ENCODE results near the gene CD101. TPM values are rescaled to one million over a fixed set of nuclear protein-coding genes. Genes with fewer than 3 reads are reported as not detected.

The CD101 gene
- total RNA-seq, 1 donor from 2014 or later: 0.10 TPM

DNA sequence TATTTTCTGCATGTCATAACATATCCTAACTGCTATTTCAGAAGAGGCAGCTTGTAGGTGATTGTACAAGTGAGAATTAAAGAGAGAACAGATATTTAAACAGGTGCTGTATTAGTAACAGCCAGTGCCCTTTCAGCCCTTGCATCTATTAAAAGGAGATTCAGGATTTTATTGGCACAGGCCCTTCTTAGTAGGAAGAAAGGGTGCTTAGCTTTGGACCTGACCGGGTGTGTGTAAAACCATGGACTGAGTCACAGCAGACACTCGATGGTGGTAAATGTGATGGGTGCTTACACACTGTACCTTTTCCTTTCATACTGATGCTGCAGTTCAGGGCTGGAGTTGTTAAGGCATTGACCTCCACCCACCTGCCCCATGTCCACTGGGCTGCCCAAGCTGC, 12.7 kb upstream of the CD101 start:
- H3K9me3 Mint-ChIP-seq (ENCODE audit: unreplicated experiment): no peaks in the 10 kb centered on the region
- H3K27me3 Mint-ChIP-seq (ENCODE audit: unreplicated experiment): peaks cover 1% of the 10 kb centered on the region
- H3K4me3 Mint-ChIP-seq (ENCODE audit: unreplicated experiment): no peak overlapping the region
- no peak for TF ChIP-seq CTCF (IDR thresholded peaks at IDR 0.05; ENCODE audit: unreplicated experiment)
- H3K36me3 Mint-ChIP-seq (ENCODE audit: low read depth, unreplicated experiment): peaks cover 4% of the 10 kb centered on the region
- no peak overlapping the region for H3K27ac Mint-ChIP-seq (ENCODE audit: unreplicated experiment)
- DNase-seq (ENCODE audit: low spot score): no peak
- peaks cover 8% of the 10 kb centered on the region for H3K4me1 Mint-ChIP-seq (ENCODE audit: unreplicated experiment)

GRCh38 chr1:116989835-116990234, 11.7 kb upstream of the CD101 start:
- no peaks in the 10 kb centered on the region for H3K9me3 Mint-ChIP-seq (ENCODE audit: unreplicated experiment)
- H3K27ac Mint-ChIP-seq (ENCODE audit: unreplicated experiment): no peak overlapping the region
- no peak for TF ChIP-seq CTCF (IDR thresholded peaks at IDR 0.05; ENCODE audit: unreplicated experiment)
- peaks cover 1% of the 10 kb centered on the region for H3K27me3 Mint-ChIP-seq (ENCODE audit: unreplicated experiment)
- H3K4me1 Mint-ChIP-seq (ENCODE audit: unreplicated experiment): peaks cover 8% of the 10 kb centered on the region
- H3K4me3 Mint-ChIP-seq (ENCODE audit: unreplicated experiment): no peak overlapping the region
- no peak for DNase-seq (ENCODE audit: low spot score)
- H3K36me3 Mint-ChIP-seq (ENCODE audit: low read depth, unreplicated experiment): peaks cover 4% of the 10 kb centered on the region

DNA sequence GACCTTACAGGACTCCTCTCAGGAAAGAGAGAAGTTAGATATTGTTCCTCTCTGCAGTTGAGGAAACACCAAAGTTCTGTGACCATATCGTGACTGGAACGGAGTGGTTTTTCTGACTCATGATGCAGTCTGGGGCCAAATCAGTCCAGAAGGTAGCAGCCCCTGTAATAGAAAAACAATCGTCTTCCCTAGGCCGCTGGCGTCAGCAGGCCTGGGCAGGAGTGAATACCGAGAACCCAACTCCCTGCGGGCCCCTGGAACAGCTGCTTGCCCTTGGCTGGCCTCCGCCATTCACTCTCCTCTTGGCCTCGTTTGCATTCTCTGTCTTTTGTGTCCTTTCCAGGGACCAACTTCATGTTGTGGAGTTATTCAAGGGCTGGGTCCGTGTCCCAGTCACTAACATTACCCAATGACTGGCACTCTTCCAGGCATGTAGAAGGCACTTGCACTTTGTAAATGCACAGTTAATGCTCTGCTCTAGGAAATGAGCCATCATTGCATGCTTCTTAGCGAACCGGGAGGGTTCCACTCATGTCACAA, 10.9 kb upstream of the CD101 start:
- no peak for DNase-seq (ENCODE audit: low spot score)
- Mint-ChIP-seq H3K9me3 (ENCODE audit: unreplicated experiment) (peaks cover 5% of the 10 kb centered on the region), H3K4me3 (ENCODE audit: unreplicated experiment) (no peak overlapping the region), H3K27me3 (ENCODE audit: unreplicated experiment) (peaks cover 1% of the 10 kb centered on the region), H3K27ac (ENCODE audit: unreplicated experiment) (no peak overlapping the region), H3K4me1 (ENCODE audit: unreplicated experiment) (peaks cover 13% of the 10 kb centered on the region), H3K36me3 (ENCODE audit: low read depth, unreplicated experiment) (peaks cover 4% of the 10 kb centered on the region)
- no peak for TF ChIP-seq CTCF (IDR thresholded peaks at IDR 0.05; ENCODE audit: unreplicated experiment)

GRCh38 chr1:116991171-116991845, 10.3 kb upstream of the CD101 start:
- H3K4me3 Mint-ChIP-seq (ENCODE audit: unreplicated experiment): no peak overlapping the region
- DNase-seq (ENCODE audit: low spot score): no peak
- peaks cover 4% of the 10 kb centered on the region for H3K36me3 Mint-ChIP-seq (ENCODE audit: low read depth, unreplicated experiment)
- H3K27ac Mint-ChIP-seq (ENCODE audit: unreplicated experiment): no peak overlapping the region
- H3K4me1 Mint-ChIP-seq (ENCODE audit: unreplicated experiment): peaks cover 17% of the 10 kb centered on the region
- H3K27me3 Mint-ChIP-seq (ENCODE audit: unreplicated experiment): peaks cover 1% of the 10 kb centered on the region
- peaks cover 5% of the 10 kb centered on the region for H3K9me3 Mint-ChIP-seq (ENCODE audit: unreplicated experiment)
- TF ChIP-seq CTCF (IDR thresholded peaks at IDR 0.05; ENCODE audit: unreplicated experiment): no peak

DNA sequence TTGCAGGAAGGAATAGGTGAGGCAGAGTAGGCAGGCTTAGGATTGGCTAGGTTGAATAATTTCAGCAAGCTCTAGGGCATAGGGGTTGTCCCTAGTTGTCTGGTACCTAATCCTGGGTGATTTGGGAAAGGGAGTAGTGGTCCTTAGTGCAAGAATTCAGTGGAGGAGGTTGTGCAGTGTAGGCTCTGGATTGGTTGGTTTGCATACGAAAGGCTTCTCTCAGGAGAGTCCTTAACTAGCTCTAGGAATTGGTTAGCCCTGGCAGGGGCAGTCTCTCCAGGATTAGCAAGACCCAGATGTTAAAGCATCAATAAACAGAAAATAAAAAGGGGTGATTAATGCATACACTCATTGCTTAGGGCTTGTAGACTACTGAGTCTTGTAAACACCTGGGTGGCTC, 9.6 kb upstream of the CD101 start:
- no peak for TF ChIP-seq CTCF (IDR thresholded peaks at IDR 0.05; ENCODE audit: unreplicated experiment)
- DNase-seq (ENCODE audit: low spot score): no peak
- H3K27me3 Mint-ChIP-seq (ENCODE audit: unreplicated experiment): peaks cover 1% of the 10 kb centered on the region
- H3K36me3 Mint-ChIP-seq (ENCODE audit: low read depth, unreplicated experiment): peaks cover 3% of the 10 kb centered on the region
- H3K4me1 Mint-ChIP-seq (ENCODE audit: unreplicated experiment): peaks cover 17% of the 10 kb centered on the region
- no peak overlapping the region for H3K4me3 Mint-ChIP-seq (ENCODE audit: unreplicated experiment)
- H3K27ac Mint-ChIP-seq (ENCODE audit: unreplicated experiment): no peak overlapping the region
- peaks cover 5% of the 10 kb centered on the region for H3K9me3 Mint-ChIP-seq (ENCODE audit: unreplicated experiment)

Data from endothelial cell (in vitro differentiated cells).